SU-DHL-6 (cell line): ENCODE measurements around the gene OTOGL.

Experiments
- H2AFZ ChIP-seq: fragments of 200-600 bp; sonication (generic); 2 replicates; pipeline ENCODE4 v1.6.1; 2014; ENCODE audit warnings: low read depth, mild to moderate bottlenecking, moderate library complexity, mixed read lengths, antibody characterized with exemption, low read length; ENCODE audit not compliant: severe bottlenecking
- H3F3A ChIP-seq: fragments of 200-600 bp; shearing (Covaris generic); 2 replicates; pipeline ENCODE4 v1.6.0; 2016; ENCODE audit warnings: antibody characterized with exemption, mild to moderate bottlenecking; ENCODE audit not compliant: insufficient read depth
- H3K27ac ChIP-seq: fragments of 200-600 bp; sonication (generic); 2 replicates; pipeline ENCODE4 v1.5.1; 2016; ENCODE audit warnings: low read depth, mild to moderate bottlenecking, low read length, moderate library complexity, mixed read lengths
- H3K27me3 ChIP-seq: fragments of 200-600 bp; sonication (generic), shearing (Covaris generic); 2 replicates; pipeline ENCODE4 v1.6.0; 2014; ENCODE audit warnings: mild to moderate bottlenecking, low read length
- H3K36me3 ChIP-seq: fragments of 200-600 bp; sonication (generic); 2 replicates; pipeline ENCODE4 v1.6.1; 2014; ENCODE audit warnings: mild to moderate bottlenecking, low read length, mixed read lengths
- H3K4me2 ChIP-seq: fragments of 300-600, 200-600 bp; shearing (Covaris generic), sonication (generic); 2 replicates; pipeline ENCODE4 v1.6.0; 2014; ENCODE audit warnings: low read length, low read depth, mild to moderate bottlenecking; ENCODE audit not compliant: poor library complexity, severe bottlenecking
- H3K4me3 ChIP-seq: fragments of 200-600 bp; sonication (generic); 2 replicates; pipeline ENCODE4 v1.5.1; 2014; ENCODE audit warnings: antibody characterized with exemption, low read length, mild to moderate bottlenecking, mixed read lengths; ENCODE audit not compliant: insufficient read depth, poor library complexity, severe bottlenecking
- H3K79me2 ChIP-seq: fragments of 200-600 bp; sonication (generic); 2 replicates; pipeline ENCODE4 v1.6.1; 2014; ENCODE audit warnings: mild to moderate bottlenecking, low read length, moderate library complexity; ENCODE audit not compliant: insufficient read depth
- H3K9ac ChIP-seq: fragments of 200-600 bp; sonication (generic); 2 replicates; pipeline ENCODE4 v1.7.0; 2014; ENCODE audit warnings: mild to moderate bottlenecking, low read length
- H3K9me2 ChIP-seq: fragments of 200-600 bp; sonication (generic); replicated peaks from 2 replicates; pipeline ENCODE4 v1.6.1; 2014; ENCODE audit warnings: low read length; ENCODE audit not compliant: insufficient read depth
- H3K9me3 ChIP-seq: fragments of 200-600 bp; sonication (generic); 2 replicates; pipeline ENCODE4 v1.6.1; 2014; ENCODE audit warnings: low read length, mixed read lengths; ENCODE audit not compliant: insufficient read depth
- H4K20me1 ChIP-seq: fragments of 200-600 bp; sonication (generic); 2 replicates; pipeline ENCODE4 v1.6.1; 2014; ENCODE audit warnings: low read depth, mild to moderate bottlenecking, antibody characterized with exemption, low read length, moderate library complexity, mixed read lengths
- EZH2phosphoT487 ChIP-seq: fragments of 200-600 bp; sonication (generic), shearing (Covaris generic); conservative IDR thresholded peaks from 2 replicates; pipeline ENCODE4 v1.6.1; 2018; ENCODE audit warnings: mild to moderate bottlenecking, antibody characterized with exemption, low read length, moderate library complexity, mixed read lengths
- TF ChIP-seq, protein P1 (sequence below): fragments of 200-600 bp; sonication (generic); IDR thresholded peaks from one replicate; pipeline ENCODE4 v1.5.1; 2017; ENCODE audit warnings: antibody characterized with exemption, mild to moderate bottlenecking, low read length, moderate library complexity; ENCODE audit not compliant: insufficient read depth, poor library complexity, severe bottlenecking

Gene OTOGL

GRCh38 chr12:80359703-80360102 lies 260.4 kb downstream of the OTOGL start:
- H2AFZ ChIP-seq = no peak overlapping the region
- no peak overlapping the region for H3K4me3 ChIP-seq
- no peaks in the 10 kb centered on the region for H3F3A ChIP-seq
- H4K20me1 ChIP-seq = no peaks in the 10 kb centered on the region
- no peaks in the 10 kb centered on the region for H3K79me2 ChIP-seq
- H3K9ac ChIP-seq = no peak overlapping the region
- no peaks in the 10 kb centered on the region for H3K36me3 ChIP-seq
- no peaks in the 10 kb centered on the region for H3K27me3 ChIP-seq
- no peak overlapping the region for H3K4me2 ChIP-seq
- no peak for TF ChIP-seq EZH2phosphoT487
- TF ChIP-seq, protein P1, sequence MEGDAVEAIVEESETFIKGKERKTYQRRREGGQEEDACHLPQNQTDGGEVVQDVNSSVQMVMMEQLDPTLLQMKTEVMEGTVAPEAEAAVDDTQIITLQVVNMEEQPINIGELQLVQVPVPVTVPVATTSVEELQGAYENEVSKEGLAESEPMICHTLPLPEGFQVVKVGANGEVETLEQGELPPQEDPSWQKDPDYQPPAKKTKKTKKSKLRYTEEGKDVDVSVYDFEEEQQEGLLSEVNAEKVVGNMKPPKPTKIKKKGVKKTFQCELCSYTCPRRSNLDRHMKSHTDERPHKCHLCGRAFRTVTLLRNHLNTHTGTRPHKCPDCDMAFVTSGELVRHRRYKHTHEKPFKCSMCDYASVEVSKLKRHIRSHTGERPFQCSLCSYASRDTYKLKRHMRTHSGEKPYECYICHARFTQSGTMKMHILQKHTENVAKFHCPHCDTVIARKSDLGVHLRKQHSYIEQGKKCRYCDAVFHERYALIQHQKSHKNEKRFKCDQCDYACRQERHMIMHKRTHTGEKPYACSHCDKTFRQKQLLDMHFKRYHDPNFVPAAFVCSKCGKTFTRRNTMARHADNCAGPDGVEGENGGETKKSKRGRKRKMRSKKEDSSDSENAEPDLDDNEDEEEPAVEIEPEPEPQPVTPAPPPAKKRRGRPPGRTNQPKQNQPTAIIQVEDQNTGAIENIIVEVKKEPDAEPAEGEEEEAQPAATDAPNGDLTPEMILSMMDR = no peak
- no peak overlapping the region for H3K27ac ChIP-seq
- no peaks in the 10 kb centered on the region for H3K9me3 ChIP-seq
- no peaks in the 10 kb centered on the region for H3K9me2 ChIP-seq

DNA sequence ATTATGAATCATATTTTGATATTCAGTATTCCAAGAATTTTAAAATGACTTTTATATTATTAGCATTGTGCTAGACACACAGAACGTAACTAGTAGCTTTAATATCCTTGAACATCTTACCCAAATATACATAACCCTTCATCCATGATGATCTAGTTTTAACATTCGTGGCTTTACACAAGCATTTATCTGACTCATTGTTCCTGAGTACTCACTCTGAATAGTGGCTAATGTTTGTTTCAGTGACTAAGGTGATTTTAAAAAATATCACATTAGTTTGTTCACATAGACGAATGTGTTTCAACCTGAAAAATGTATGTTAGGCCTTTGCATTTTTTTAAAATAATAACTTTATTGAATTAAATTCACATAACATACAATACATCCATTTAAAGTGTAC lies 264.7 kb downstream of the OTOGL start:
- H4K20me1 ChIP-seq = no peaks in the 10 kb centered on the region
- no peaks in the 10 kb centered on the region for H3K27me3 ChIP-seq
- TF ChIP-seq, protein P1 = no peak
- TF ChIP-seq EZH2phosphoT487 = no peak
- no peaks in the 10 kb centered on the region for H3K9me2 ChIP-seq
- H3K79me2 ChIP-seq = no peaks in the 10 kb centered on the region
- H3K9me3 ChIP-seq = no peaks in the 10 kb centered on the region
- H3K9ac ChIP-seq = no peak overlapping the region
- H3K4me2 ChIP-seq = no peak overlapping the region
- no peaks in the 10 kb centered on the region for H3F3A ChIP-seq
- H2AFZ ChIP-seq = no peak overlapping the region
- H3K36me3 ChIP-seq = no peaks in the 10 kb centered on the region
- H3K27ac ChIP-seq = no peak overlapping the region
- no peak overlapping the region for H3K4me3 ChIP-seq

GRCh38 chr12:80373666-80374065 lies 274.3 kb downstream of the OTOGL start:
- Histone ChIP-seq H2AFZ (no peak overlapping the region), H3K79me2 (no peaks in the 10 kb centered on the region), H3K27me3 (no peaks in the 10 kb centered on the region), H3K4me2 (no peak overlapping the region), H3K9me2 (no peaks in the 10 kb centered on the region), H3K4me3 (no peak overlapping the region), H3K9ac (no peak overlapping the region), H3K27ac (no peak overlapping the region), H4K20me1 (no peaks in the 10 kb centered on the region), H3K9me3 (no peaks in the 10 kb centered on the region), H3K36me3 (no peaks in the 10 kb centered on the region), H3F3A (no peaks in the 10 kb centered on the region)
- TF ChIP-seq EZH2phosphoT487 = no peak
- TF ChIP-seq, protein P1 = no peak
